HG03378 (cell line): ENCODE measurements around the gene LRRC4C.

ENCODE experiments used
- ATAC-seq: cut with Tn5 transposase; IDR thresholded peaks from one replicate; pipeline ENCODE4 v1.9.1; 2021; ENCODE audit warnings: mild to moderate bottlenecking, moderate library complexity; ENCODE audit not compliant: unreplicated experiment

Gene LRRC4C

DNA sequence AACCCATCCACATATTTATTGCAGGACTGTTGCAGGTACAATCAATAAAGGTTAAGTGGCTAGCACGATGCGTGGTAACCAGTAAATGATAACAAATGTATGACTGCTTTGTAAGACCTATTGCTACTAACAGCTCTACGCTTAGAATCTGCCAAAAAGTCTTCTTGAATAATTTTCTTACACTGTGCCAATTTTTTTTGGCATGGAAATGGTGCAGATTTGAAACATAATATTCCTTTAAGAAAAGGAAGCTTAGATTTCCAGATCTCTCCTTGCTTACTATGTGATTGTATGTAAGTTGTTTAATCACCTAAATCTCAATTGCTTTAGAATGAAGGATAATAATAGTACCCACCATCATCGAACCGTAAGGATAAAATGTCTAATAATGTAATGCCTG, 192.0 kb downstream of the LRRC4C start:
- no peak for ATAC-seq

DNA sequence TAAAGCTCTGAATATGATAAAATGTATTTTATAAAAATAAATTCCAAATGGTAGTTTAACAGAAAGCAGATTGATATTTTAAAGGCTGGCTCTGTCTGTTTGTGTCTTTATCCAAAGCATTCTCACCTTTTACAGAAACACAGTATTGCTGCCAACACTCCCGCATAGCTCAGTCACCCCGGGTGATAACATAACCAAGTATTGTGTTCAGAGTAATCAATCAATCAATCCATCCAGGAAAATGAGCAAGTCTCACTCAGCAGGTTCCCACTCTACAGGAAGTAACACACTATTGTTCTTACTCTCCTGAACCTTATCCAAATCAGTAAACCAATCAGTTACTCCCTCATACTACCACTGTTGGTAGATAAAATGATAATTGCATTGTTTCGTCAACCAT, 203.4 kb downstream of the LRRC4C start:
- no peak for ATAC-seq

DNA sequence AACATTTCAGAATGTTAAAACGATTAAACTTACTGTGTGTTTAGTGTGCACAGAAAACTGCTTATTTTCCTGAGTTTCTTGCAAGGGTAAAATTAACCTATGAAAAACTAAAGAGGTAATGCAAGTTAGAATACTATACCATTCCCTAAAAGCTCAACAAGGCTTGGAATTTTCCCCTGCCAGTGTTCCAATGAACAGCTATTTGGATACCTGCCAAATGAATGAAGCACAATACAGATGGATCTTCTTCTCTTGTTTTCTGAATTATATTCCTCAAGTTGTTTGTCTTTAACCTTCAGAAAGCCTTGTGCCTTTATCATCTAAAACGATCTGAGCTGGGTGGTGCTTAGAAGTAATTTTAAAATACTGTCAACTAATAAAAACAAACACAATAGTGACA, 204.5 kb downstream of the LRRC4C start:
- no peak for ATAC-seq

DNA sequence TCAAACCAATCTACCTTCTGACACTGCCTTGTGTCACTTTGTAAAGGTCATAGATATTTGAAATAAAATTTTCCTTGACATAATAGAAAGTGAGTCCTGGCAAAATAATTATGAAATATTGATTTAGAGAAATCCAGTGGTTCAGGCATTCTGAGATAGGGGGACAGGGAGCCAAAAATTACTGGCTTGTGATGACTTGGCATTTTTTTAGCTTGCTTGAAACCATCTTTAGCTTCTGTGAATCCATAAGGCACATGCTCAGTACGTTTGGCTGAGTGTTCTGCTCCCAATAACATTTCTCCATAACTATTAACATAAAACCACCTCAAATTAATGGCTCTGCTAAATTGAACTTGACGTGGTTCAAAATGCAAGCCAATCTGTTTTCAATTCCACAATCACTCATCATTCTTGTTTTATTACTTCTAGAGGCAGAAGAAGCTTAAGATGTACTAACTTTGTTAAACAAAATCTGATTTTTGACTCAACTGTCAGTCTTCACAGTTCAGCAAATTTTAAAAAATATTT, 209.0 kb downstream of the LRRC4C start:
- no peak for ATAC-seq

DNA sequence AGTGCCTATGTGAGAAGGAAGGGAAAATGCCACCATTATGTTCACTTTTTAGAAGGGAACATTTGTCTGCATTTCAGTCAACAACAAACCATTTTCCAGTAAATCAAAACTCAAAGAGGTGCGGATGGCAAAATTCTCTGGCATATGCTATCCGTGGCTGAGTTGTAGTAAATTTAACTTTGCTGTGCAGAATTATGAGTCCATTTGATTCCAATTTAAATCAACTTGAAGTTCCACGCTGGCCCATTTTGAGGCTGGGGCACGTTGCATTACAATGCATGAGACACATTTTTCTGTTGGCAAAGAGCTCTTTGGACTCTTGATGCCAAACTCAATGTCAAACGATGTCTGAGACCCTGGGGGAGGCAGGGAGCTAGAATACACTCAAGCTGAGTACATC, 211.8 kb downstream of the LRRC4C start:
- no peak for ATAC-seq

DNA sequence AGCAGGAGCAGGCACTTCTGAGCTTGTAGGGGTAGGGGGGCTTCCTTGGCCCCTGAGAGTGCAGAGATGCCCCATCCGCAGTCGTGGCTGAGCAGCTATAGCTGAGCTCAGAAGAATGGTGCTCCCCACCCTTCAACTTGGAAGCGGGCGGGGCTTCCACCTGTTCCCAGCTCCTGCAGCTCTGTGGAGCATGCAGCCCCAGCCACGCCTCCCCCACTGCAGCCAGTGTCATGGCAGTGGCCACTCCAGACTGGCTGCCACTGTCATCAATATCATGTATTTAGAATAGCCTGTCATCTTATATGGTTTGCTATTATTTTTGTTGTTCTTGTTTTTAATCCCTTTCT, 213.1 kb downstream of the LRRC4C start:
- no peak for ATAC-seq

DNA sequence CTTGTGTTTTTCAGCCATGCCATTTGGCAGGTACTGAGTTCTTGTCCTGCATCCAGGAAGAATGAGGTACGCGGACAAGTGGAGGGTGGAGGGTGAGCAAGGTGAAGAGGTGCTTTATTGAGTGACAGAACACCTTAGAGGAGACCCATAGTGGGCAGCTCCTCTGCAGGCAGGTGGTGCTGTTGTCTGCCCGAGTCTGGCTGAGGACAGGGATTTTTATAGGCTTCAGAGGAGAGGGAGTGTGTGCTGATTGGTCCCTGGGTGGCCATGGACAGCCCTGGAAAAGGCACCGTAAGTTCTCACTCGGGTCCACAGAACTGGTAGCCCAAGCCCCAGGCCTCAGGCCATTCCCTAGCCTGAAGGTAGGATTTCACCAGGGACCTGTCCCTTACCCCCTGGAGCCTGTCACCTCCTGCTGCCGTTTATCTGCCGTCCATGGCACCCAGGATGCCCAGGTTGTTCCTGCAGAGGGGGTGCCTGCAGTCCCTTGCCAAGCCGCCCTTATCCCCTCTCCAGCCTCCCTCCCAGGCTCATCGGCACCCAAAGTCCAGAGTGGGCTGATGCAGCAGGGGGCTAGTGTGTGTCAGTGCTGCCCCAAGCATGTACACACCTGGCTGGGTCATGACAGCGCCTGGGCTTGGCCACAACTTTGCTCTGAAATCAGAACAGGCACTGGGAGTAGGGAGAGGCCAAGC, 213.6 kb downstream of the LRRC4C start:
- no peak for ATAC-seq

DNA sequence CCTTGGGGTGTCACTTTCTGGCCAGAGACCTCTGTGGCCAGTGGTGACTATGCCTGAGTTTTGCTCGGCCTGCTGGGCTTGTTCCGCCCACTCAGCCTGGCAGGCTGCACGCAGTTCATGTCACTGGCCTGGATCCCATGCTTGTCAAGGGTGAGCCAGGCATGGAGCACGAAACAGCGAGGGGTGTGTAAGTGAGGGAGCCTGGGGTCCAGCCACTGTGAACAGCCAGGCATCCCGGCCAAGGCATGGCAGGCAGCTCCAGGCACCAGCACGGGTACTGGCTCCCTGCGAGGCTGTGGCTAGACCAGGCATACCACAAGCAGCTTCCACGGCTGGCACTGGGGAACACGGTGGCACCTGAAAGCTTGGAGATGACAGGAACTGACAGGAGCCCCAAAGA, 214.3 kb downstream of the LRRC4C start:
- no peak for ATAC-seq

DNA sequence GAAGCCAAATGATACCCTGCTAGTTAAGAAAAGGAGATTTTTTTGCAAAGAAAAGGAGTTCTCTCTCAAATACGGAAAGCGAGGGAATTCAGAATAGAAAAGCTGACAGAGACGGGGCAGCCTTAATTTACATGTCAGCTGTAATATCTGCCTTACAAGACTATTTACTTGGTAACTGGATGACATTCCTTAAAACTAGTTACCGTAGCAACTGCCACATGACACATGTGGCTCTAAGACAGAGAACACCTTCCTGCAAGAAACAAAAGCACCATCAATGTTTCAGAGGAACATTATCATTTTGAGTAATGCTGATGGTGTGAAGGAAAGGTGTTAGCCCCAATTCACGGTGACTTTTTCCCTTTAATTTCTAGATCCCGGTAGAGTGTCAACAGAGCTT, 222.1 kb downstream of the LRRC4C start:
- ATAC-seq = no peak

DNA sequence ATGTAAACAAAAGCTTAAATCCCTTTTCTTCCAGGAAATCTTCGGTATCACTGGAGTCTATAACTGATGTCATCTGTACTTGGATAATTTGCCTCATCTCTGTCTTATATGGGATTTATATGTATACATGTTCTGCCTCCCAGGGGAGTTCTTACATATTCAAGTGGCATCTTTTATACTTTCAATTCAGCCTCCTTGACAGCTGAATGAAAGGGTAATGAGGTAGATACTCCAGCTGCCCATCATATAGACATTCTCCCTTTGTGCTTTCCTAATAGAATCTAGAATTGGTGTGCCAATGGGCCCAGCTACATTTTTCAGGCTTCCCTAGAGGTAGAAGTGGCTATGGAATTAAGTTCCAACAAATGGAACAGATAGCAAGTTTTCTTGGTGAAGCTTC, 223.8 kb downstream of the LRRC4C start:
- no peak for ATAC-seq

DNA sequence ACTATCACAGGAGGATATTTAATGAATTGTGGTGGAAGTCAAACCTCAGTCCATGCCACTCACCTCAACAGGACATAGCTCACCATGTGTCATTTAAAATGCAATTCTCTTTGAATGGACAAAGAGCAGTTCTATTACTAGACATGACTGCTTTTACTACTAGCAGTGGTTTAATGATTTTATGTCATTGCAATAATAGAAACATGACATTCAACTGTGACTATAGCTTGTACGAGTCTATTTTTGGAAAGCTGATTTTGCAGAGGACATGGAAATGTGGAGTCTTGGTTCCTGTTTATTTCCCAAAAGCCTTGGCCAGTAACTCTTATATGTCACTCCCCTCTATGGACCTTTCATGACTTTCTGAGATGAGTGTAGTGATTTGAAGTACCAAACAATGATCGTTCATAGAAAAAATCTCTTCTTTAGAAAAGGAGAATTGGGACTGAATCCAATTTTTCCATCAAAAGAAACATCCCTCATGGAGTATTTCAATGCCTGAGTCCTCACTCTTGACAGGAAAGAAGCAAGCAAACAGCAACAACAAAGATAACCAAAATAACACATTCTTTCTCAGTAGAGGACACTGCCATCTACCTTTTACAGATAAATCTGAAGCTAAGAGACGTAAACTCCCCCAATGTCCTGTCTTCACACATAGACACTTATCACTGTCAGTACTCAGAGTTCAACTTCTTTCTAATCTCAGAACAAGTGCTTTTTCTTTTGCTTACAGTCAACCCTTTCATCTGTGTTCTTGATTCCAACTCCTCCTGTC, 233.4 kb downstream of the LRRC4C start:
- no peak for ATAC-seq

DNA sequence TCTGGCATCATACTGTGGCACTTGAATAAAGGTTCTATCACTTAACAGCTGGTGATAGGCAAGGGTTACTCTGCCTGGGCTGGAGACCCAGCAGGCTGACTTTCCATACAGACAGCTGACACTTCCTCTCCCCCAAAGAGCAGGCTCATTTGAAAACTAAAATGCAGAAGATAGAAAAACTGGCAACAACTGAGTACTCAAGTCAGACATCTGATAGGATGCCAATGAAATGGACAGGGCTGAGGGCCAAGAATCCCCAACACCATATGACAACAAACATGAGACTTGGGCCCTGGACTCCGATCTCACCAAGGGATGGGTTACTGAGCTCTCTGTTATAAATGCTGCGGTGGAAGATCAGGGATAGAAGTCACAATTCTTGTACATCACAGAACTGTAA, 237.2 kb downstream of the LRRC4C start:
- ATAC-seq = no peak

DNA sequence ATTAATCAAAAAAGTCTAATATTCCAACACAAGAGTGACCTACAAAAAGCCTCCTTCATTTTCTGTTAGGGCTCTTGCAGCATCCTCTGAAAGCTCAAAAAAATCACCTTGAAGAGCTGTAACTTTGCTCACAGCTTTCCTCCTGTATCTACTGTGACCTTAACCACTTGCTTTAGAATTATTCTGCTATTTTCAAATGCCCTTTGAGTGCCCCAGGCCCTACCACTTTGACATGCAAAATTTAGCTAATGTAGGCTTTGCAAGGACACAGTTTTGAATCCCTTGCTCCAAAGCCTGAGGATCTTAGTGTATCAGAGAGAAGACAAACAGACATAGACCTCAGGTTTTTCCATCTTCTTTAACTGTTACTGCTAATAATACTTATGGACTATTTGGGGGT, 253.1 kb downstream of the LRRC4C start:
- ATAC-seq = no peak

DNA sequence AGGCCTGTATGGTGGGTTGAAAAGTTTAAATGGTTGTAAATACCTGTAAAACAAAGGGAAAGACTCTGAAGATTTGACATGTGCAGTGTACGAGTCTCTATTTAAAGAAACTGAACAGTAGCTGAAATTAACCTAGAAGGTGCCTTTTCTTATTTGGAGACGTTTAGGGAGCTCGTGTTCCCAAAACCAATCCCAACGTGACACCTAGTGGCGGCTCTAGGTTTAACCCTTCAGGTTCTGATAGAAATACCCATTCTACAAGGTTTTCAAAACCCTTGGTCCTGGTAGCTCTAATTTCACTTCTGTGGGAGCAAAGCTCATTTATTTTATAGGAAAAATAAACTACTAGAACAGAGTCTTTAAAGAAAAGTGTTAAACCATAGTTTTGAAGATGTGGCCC, 258.3 kb downstream of the LRRC4C start:
- no peak for ATAC-seq

DNA sequence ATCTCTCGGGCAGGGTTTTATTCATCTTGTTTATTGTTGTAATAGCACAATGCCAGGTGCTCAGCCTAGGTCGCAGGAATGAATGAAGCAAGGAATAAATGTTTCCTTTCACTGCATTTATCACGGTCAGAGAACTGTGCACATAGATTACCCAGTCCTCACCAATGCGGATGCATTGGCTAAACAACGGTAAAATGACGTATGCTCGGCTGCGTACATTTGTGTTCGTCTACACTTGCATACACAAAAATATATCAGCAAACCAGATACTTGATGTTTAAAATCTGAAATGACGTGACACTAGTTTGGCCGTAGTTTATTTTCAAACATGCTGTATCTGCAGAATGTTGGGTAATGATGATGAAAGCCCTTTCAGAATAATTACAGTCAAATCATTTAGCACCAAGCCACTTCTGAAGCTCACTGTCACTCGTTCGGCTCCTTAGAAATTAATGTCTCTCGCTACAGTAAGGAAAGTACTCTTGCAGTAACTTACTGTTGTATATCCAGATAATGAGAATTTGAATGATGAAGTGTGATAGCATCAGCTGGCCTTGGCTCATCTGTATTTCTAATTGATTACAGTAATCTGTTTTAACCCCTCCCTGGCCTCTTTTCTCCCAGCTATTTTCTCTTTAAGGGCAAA, 268.9 kb downstream of the LRRC4C start:
- ATAC-seq = no peak

DNA sequence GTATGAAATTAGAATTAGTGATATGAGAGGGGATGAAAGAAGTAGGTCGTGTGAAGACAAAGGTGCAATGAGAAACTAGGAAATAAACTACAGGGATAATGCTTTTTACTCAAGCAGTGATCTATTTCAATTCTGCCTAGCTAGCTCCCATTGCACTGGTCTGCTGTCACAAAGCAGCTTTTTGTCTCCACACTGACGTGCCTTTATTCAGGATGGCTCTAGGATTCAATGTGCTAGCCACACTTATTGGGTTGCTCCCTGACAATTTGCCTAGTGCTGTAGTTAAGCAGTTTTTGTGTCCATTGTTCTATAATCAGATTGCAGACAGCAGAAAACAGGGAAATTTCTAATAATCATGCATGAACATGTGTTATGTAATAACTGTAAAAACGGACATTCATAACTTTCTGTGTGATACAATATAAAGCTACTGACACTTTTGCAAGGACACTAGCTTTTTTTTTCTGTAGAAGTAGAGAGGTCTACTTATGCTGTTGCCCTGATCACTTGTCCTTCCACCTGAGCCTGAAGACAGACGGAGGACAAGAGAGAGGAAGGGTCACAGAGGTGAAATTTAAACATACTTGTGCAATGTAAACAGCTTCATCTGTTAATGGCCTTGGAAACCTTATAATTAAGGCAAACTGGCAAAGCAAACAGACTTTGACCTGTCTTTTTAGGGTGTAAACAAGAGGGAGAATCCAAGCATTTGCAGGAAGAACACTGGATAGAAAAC, 269.6 kb downstream of the LRRC4C start:
- ATAC-seq = no peak

DNA sequence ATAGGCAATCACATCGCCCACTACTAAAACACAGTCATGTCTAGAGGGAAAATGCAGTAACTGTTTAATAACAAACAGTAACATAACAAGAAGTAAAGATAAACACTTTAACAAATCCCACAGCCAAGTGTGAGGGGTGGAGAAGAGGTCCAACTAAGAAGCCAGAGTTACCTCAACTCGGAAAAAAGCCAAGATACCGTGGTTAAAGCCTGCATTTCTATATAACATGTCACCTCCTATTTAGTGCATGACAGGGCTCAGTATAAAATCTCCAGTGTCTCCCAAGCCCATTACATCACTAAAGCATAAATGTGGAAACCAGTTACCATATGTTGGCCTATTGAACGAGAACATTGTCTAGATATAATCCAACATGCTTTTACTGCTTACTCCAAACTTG, 281.7 kb downstream of the LRRC4C start:
- no peak for ATAC-seq

DNA sequence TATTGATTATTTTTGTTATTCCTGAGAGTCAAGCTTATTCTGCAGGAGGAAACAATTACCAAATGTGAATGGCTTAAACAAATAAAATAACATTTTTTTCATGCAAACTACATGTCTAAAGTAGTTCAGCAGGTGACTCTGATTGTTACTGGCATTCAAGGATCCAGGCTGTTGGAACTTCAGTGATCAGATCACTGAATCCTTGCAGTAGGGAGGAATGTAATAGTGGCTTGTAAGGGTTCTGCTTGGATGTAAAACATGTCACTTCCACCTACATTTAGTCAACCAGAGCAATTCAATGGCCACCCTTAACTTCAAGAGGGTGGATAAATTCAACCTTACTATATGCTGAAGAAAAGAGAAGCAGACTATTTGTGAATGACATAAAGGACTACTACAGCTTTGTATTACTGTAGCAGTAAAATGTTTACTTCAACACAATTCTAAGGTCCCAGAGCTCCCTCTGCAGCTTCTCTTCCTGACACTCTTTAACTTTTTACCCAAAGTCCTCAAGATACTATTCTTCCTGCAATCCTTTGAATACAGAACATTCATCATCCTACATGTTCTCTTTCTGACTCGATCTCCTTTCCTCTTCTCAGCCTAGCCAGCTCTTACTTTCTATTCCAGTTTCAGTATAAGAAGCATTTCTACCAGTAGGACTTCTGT, 284.0 kb downstream of the LRRC4C start:
- no peak for ATAC-seq

DNA sequence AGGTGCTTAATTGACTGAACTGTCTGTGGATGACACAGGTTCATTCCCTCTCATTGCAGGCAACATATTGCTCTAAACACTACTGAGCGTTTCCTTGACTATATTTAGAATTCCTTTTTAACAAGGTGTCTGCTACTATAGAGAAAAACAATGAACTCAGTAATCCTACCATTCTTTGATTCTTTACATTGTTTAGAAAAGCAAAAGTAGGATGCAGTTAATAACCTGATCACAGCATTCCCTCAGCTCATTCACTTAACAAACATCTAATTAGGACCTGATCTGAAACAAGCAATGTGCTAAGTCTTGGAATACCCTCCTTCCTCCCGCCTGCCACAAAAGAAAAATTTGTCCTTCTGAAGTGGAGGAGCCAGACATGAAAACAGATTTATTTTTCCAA, 313.1 kb downstream of the LRRC4C start:
- ATAC-seq = no peak

DNA sequence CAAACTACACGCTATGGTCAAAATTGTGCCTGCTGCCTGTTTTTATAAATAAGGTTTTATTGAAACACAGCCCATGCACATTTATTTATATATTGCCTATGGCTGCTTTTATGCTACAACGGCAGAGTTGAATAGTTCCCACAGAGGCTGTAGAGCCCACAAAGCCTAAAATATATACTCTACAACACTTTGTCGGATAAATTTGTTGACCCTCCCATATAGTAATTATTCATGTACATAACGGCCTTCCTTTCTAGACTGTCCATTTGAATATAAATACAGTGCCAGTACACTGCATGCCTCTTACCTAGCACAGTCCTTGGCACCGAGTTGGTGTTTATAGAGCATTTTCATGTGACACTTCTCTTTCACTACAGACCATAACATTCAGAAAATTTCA, 314.0 kb downstream of the LRRC4C start:
- no peak for ATAC-seq

DNA sequence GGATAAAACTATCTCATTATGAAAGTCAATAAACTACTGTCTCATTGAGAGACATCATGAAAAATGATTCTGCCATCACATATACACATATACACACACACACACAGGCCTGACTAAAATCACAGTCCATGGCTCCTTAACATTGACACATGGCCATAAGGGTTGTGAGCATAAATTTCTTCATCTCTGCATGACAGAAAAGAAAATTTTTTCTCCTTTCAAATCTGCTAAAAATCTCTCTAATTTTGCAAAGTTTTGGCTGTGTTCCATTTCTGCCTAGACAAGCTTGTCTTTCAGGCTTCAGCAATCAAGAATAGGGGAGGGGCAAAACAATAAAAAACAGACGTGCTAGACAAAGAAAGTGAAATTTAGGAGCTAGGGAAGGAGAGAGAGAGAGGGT, 324.5 kb downstream of the LRRC4C start:
- no peak for ATAC-seq
